Cardiac fibroblast (primary cell): ENCODE data around the gene SPIN1.

ENCODE experiments used
- DNase-seq, 2 donors: peaks; one replicate each; pipeline versions ENCODE4 v3.0.0 to v3.0.0-alpha.2; 2010; ENCODE audit warnings: low read depth in 2 of 2
- H3K4me3 ChIP-seq, 2 donors: replicated peaks in 1 of 2; 1 replicate in 1 of 2; 2 replicates in 1 of 2; pipeline ENCODE4 v1.5.1; 2011; ENCODE audit warnings: low read depth in 2 of 2, low read length in 2 of 2, mild to moderate bottlenecking in 2 of 2, moderate library complexity in 1 of 2
- TF ChIP-seq, protein P1 (sequence below): IDR thresholded peaks from one replicate; pipeline ENCODE4 v1.5.1; 2011; ENCODE audit warnings: low read depth, mild to moderate bottlenecking, low read length, inconsistent platforms

Gene SPIN1

DNA sequence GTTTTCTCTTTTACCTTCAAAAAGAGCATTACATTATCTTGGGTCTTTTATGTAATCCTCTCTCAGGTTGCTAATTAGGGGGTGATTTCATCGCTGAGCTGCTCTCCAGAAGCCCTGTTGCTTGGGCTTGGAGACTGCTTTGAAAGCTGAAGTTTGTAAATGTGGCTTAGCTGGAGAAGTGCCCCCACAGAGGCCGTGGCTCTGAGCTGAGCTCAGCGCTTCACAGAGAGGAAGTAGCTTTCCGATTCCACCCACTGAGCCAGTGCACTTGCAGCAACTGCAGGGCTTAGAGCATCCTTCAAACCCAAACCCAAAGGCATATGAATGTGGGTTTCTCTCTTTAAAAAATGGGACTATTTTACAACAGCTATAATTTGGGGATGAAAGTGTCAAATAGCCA, 133.1 kb downstream of the SPIN1 start:
- no peak overlapping the region for H3K4me3 ChIP-seq
- DNase-seq: no peak
- TF ChIP-seq, protein P1, sequence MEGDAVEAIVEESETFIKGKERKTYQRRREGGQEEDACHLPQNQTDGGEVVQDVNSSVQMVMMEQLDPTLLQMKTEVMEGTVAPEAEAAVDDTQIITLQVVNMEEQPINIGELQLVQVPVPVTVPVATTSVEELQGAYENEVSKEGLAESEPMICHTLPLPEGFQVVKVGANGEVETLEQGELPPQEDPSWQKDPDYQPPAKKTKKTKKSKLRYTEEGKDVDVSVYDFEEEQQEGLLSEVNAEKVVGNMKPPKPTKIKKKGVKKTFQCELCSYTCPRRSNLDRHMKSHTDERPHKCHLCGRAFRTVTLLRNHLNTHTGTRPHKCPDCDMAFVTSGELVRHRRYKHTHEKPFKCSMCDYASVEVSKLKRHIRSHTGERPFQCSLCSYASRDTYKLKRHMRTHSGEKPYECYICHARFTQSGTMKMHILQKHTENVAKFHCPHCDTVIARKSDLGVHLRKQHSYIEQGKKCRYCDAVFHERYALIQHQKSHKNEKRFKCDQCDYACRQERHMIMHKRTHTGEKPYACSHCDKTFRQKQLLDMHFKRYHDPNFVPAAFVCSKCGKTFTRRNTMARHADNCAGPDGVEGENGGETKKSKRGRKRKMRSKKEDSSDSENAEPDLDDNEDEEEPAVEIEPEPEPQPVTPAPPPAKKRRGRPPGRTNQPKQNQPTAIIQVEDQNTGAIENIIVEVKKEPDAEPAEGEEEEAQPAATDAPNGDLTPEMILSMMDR: no peak

DNA sequence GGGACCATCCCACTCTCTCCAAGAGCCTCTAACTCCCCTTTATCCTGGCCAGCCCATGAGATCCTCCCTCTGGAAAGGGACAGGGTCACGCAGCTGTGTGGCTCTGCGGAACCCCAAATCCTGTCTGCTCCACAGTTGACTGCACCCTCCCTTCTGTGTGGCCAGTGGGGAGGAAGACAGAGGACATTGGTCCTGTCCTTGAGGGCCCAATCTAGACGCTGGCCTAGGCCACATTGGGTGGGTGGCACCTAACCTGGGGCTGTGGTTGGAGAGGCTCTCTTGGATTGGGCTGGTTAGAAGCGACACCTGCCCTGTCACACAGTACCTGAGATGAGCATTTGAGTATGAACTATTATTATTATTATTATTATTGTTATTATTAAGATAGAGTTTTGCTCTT, 134.1 kb downstream of the SPIN1 start:
- TF ChIP-seq, protein P1: no peak
- no peak overlapping the region for H3K4me3 ChIP-seq
- no peak for DNase-seq

DNA sequence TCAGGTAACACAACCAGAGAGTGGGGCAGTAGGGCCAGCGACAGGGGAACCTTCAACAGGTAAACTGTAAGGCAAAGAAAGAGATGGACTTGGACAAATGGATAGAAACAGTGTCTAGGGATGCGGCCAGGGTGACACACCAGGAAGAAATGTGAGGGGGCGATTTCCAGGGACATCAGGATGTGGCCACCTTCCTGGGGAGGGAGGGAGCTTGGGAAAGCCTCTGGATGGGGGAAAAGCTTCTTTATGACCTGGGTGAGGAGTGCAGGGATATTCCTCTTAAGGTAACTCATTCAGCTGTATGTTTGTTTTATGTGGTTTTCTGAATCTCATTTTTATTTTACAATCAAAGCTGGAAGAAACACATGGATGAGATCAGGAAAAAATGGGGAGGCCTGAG, 134.8 kb downstream of the SPIN1 start:
- no peak for DNase-seq
- TF ChIP-seq, protein P1: no peak
- no peak overlapping the region for H3K4me3 ChIP-seq

DNA sequence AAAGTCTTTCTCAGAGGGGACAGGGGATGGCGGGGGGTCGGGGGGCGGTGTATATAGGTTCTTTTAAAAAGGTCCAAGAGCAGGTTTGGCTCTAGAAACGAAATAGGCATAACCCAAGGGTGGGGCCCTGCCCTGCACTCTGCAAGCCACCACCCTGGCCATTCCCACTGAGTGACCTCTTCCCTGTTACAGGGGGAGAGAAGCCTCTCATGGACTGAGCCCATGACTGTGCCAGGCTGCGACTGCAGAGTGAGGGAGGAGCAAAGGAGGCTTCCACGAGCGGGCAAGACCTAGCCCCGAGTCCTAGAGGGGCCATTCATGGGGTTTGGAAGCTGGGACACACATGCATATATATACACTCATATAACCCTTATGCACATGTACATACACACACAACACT, 136.7 kb downstream of the SPIN1 start:
- no peak overlapping the region for H3K4me3 ChIP-seq
- TF ChIP-seq, protein P1: no peak
- no peak for DNase-seq

DNA sequence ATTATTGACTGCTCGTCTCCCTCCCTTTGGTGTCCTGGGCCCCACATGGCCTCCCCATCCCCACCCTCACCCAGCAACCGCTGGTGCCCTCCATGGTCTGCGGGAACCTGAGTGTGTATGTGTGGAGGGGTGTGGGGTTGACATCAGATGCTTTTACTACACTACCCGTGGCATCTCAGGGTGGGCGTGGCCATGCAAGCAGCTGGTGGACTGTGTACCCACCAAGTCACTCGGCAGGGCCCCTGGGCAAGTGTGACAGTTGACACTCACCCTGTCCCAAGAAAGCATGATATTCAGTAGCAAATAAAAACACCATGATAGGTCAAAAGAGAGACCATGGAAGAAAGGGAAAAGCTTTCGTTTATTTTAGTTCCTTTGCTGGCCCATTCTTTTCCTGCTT, 139.4 kb downstream of the SPIN1 start:
- TF ChIP-seq, protein P1: no peak
- H3K4me3 ChIP-seq: no peak overlapping the region
- no peak for DNase-seq
